Karpas-422 (cell line): ENCODE measurements around the gene RAD51B. TPM values are rescaled to one million over a fixed set of nuclear protein-coding genes. Genes with fewer than 3 reads are reported as not detected.

Source experiments
- DNase-seq: peaks from one replicate; pipeline ENCODE4 v3.0.0-alpha.2; 2015
- H2AFZ ChIP-seq: fragments of 200-600 bp; sonication (generic); 2 replicates; pipeline ENCODE4 v1.6.1; 2014; ENCODE audit warnings: antibody characterized with exemption, low read length, mixed read lengths
- H3K27ac ChIP-seq: fragments of 200-600 bp; sonication (generic); 2 replicates; pipeline ENCODE4 v1.5.1; 2014; ENCODE audit warnings: mild to moderate bottlenecking, low read length, moderate library complexity
- H3K27me3 ChIP-seq: fragments of 200-600 bp; sonication (generic); 2 replicates; pipeline ENCODE4 v1.6.1; 2014; ENCODE audit warnings: low read length, mixed read lengths
- H3K36me3 ChIP-seq: fragments of 200-600 bp; sonication (generic); 2 replicates; pipeline ENCODE4 v1.6.1; 2014; ENCODE audit warnings: low read length, mixed read lengths; ENCODE audit not compliant: insufficient read depth
- H3K4me1 ChIP-seq: fragments of 200-600 bp; sonication (generic); 2 replicates; pipeline ENCODE4 v1.6.1; 2014; ENCODE audit warnings: mild to moderate bottlenecking, low read length, mixed read lengths
- H3K4me2 ChIP-seq: fragments of 200-600 bp; sonication (generic); 2 replicates; pipeline ENCODE4 v1.6.1; 2014; ENCODE audit warnings: low read length, low read depth, mild to moderate bottlenecking; ENCODE audit not compliant: poor library complexity, severe bottlenecking
- H3K4me3 ChIP-seq: fragments of 200-600 bp; sonication (generic); 2 replicates; pipeline ENCODE4 v1.5.1; 2014; ENCODE audit warnings: mild to moderate bottlenecking, antibody characterized with exemption, low read length, mixed read lengths
- H3K79me2 ChIP-seq: fragments of 200-600 bp; sonication (generic); 2 replicates; pipeline ENCODE4 v1.6.1; 2014; ENCODE audit warnings: mild to moderate bottlenecking, low read length, mixed read lengths
- H3K9ac ChIP-seq: fragments of 200-600 bp; sonication (generic); 2 replicates; pipeline ENCODE4 v1.6.0; 2014; ENCODE audit warnings: low read length
- H3K9me2 ChIP-seq: fragments of 200-600 bp; sonication (generic), shearing (Covaris generic); replicated peaks from 2 replicates; pipeline ENCODE4 v1.6.0; 2014; ENCODE audit warnings: mild to moderate bottlenecking, low read length, moderate library complexity; ENCODE audit not compliant: insufficient read depth
- H3K9me3 ChIP-seq: fragments of 300-700, 200-600 bp; sonication (generic); 2 replicates; pipeline ENCODE4 v1.6.1; 2014; ENCODE audit warnings: low read length, mixed read lengths
- H4K20me1 ChIP-seq: fragments of 200-600 bp; sonication (generic); 2 replicates; pipeline ENCODE4 v1.6.1; 2014; ENCODE audit warnings: mild to moderate bottlenecking, antibody characterized with exemption, low read length, low read depth; ENCODE audit not compliant: insufficient read depth
- total RNA-seq: library from RNA; depleted of rRNA; stranded (reverse); fragments of >200 nt; shearing (Covaris generic); gene quantifications from 2 replicates; pipeline ENCODE4 v1.2.3, GENCODE V29; 2014; ENCODE audit warnings: low replicate concordance

The RAD51B gene
- total RNA-seq, 1 experiment from 2014 or later: 107 TPM

DNA sequence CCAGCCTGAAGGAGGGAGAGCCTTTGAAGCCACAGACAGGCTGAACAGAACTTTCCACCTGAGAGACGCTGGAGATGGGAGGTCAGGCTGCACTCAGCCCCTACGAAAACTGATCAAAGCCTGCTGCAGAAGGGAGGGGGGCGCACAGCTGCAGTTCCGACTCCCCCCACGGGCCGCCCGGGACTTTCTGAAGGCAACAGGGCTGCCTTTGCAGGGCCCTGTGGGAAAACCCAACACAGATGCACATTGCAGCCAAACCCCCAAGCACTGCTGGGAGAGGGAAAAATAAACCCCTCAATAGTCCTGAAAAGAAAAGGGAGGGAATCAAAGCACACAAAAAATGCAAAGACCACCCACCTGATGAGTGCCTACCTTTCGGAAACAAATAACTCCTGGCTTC is 682.7 kb downstream of the RAD51B start:
- H3K27ac ChIP-seq: no peak overlapping the region

GRCh38 chr14:68503186-68503825 is 683.7 kb downstream of the RAD51B start:
- H3K9me2 ChIP-seq: no peaks in the 10 kb centered on the region
- peaks cover 6% of the 10 kb centered on the region for H3K4me1 ChIP-seq
- no peaks in the 10 kb centered on the region for H3K9me3 ChIP-seq
- H2AFZ ChIP-seq: no peak overlapping the region
- H3K27me3 ChIP-seq: no peaks in the 10 kb centered on the region
- no peak overlapping the region for H3K4me2 ChIP-seq
- H3K4me3 ChIP-seq: no peak overlapping the region
- H4K20me1 ChIP-seq: peaks cover 20% of the 10 kb centered on the region
- no peak for DNase-seq
- H3K9ac ChIP-seq: no peak overlapping the region
- H3K36me3 ChIP-seq: no peaks in the 10 kb centered on the region
- H3K27ac ChIP-seq: no peak overlapping the region
- no peaks in the 10 kb centered on the region for H3K79me2 ChIP-seq

More for the DNA sequence above, 682.7 kb downstream of the RAD51B start:
- no peak overlapping the region for H3K4me2 ChIP-seq
- no peaks in the 10 kb centered on the region for H3K27me3 ChIP-seq
- H3K36me3 ChIP-seq: no peaks in the 10 kb centered on the region
- no peaks in the 10 kb centered on the region for H3K9me2 ChIP-seq
- no peak for DNase-seq
- no peak overlapping the region for H3K9ac ChIP-seq
- no peak overlapping the region for H2AFZ ChIP-seq
- no peaks in the 10 kb centered on the region for H3K79me2 ChIP-seq
- no peak overlapping the region for H3K4me3 ChIP-seq
- peaks cover 14% of the 10 kb centered on the region for H4K20me1 ChIP-seq
- peaks cover 6% of the 10 kb centered on the region for H3K4me1 ChIP-seq
- H3K9me3 ChIP-seq: no peaks in the 10 kb centered on the region

DNA sequence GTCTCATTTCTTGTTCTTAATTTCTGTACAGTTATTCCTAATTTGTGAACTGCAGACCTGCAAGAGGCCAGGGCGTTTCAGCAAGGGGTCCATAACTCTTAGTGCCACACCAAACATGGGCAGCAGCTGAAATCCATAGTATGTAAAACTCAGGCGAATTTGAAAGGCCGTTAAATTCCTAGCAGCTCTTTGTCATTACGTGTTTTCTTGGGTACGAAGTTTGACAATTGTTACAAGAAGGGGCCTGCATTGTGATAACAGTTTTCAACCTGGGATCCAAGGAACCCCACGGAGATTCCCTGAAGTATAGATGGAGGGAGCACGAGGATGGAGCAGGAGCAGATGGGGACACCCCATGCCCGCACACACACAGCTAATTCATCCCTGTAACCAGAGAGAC is 685.3 kb downstream of the RAD51B start:
- no peaks in the 10 kb centered on the region for H3K9me3 ChIP-seq
- H3K36me3 ChIP-seq: no peaks in the 10 kb centered on the region
- H3K27ac ChIP-seq: no peak overlapping the region
- no peak overlapping the region for H3K4me2 ChIP-seq
- no peak overlapping the region for H3K9ac ChIP-seq
- H3K79me2 ChIP-seq: no peaks in the 10 kb centered on the region
- DNase-seq: no peak
- H3K9me2 ChIP-seq: no peaks in the 10 kb centered on the region
- no peaks in the 10 kb centered on the region for H3K27me3 ChIP-seq
- no peak overlapping the region for H3K4me3 ChIP-seq
- H2AFZ ChIP-seq: no peak overlapping the region
- peaks cover 6% of the 10 kb centered on the region for H3K4me1 ChIP-seq
- H4K20me1 ChIP-seq: peaks cover 20% of the 10 kb centered on the region

- no peaks in the 10 kb centered on the region for H3K9me3 ChIP-seq
- no peak overlapping the region for H3K9ac ChIP-seq
- peaks cover 20% of the 10 kb centered on the region for H4K20me1 ChIP-seq
- no peaks in the 10 kb centered on the region for H3K36me3 ChIP-seq
- H3K27ac ChIP-seq: no peak overlapping the region
- H3K4me1 ChIP-seq: peaks cover 6% of the 10 kb centered on the region
- no peak for DNase-seq
- H3K4me2 ChIP-seq: no peak overlapping the region
- no peaks in the 10 kb centered on the region for H3K9me2 ChIP-seq
- H3K27me3 ChIP-seq: no peaks in the 10 kb centered on the region
- no peaks in the 10 kb centered on the region for H3K79me2 ChIP-seq
- no peak overlapping the region for H2AFZ ChIP-seq
- no peak overlapping the region for H3K4me3 ChIP-seq
Observed at GRCh38 chr14:68506021-68506644, 686.6 kb downstream of the RAD51B start.

DNA sequence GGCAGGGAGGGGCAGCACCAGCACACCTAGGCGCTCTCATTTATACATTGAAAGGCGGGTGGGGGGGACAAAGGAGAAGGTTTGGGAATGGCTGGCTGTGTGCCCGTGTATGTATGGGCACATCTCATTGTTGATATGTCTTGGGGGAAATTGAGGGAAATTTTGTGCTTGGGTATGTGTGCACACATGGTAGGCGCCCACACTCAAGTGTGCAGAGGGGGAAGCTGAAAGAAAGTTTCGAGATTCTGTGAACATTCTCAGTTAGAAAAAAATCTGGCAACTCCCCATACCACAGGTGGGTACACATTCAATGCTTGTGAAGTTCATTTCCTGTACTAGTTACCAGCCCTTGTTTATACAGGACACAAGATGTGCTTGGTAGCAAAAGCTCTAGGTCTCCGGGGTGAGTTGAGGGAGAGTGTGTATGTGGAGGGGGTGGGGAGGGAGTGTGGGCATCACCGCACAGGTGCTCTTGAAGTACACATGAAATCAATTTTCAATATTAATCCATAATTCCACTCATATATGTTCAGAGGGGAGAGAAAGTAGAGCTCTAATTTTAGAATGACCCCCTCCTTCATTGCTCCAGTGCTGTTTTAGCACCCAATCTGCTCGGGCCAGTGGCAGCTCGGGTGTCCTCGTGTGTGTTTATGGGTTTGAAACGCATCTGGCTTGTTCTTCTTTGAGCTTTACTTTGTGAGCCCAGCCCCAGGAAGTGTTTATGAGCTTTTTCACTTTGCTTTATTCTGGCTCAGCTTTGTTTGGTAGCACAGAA is 687.3 kb downstream of the RAD51B start:
- no peak for DNase-seq
- peaks cover 6% of the 10 kb centered on the region for H3K4me1 ChIP-seq
- H3K79me2 ChIP-seq: no peaks in the 10 kb centered on the region
- H3K9me3 ChIP-seq: no peaks in the 10 kb centered on the region
- no peak overlapping the region for H3K4me3 ChIP-seq
- no peak overlapping the region for H3K27ac ChIP-seq
- H3K27me3 ChIP-seq: no peaks in the 10 kb centered on the region
- no peak overlapping the region for H3K4me2 ChIP-seq
- H3K9me2 ChIP-seq: no peaks in the 10 kb centered on the region
- H3K36me3 ChIP-seq: no peaks in the 10 kb centered on the region
- H4K20me1 ChIP-seq: peaks cover 20% of the 10 kb centered on the region
- no peak overlapping the region for H2AFZ ChIP-seq
- H3K9ac ChIP-seq: no peak overlapping the region

GRCh38 chr14:68507544-68508081 is 688.0 kb downstream of the RAD51B start:
- H3K36me3 ChIP-seq: no peaks in the 10 kb centered on the region
- H3K4me2 ChIP-seq: no peak overlapping the region
- no peak overlapping the region for H3K27ac ChIP-seq
- H3K9ac ChIP-seq: no peak overlapping the region
- H2AFZ ChIP-seq: no peak overlapping the region
- DNase-seq: no peak
- peaks cover 6% of the 10 kb centered on the region for H3K4me1 ChIP-seq
- peaks cover 20% of the 10 kb centered on the region for H4K20me1 ChIP-seq
- no peaks in the 10 kb centered on the region for H3K79me2 ChIP-seq
- no peaks in the 10 kb centered on the region for H3K9me2 ChIP-seq
- no peak overlapping the region for H3K4me3 ChIP-seq
- H3K9me3 ChIP-seq: no peaks in the 10 kb centered on the region
- H3K27me3 ChIP-seq: no peaks in the 10 kb centered on the region

DNA sequence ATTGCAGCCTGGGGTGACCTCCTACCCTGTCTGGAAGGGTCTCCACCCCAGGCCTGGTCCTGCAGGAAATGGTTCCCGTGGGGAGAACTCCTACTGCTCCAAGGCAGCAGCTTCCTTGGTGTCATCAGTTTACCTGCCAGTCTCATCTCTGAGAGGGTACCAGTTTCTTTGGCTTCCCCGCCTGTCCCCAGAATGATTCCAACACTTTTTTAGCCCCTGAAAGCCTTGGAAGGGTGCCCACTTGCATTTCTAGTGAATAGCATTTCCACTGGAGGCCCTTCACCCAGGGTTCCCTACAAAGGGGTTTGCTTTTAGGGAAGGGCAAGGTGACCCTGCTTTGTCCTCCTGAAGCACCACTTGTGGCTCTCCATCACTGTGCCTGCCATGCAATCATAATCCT is 689.0 kb downstream of the RAD51B start:
- H3K27me3 ChIP-seq: no peaks in the 10 kb centered on the region
- no peak overlapping the region for H2AFZ ChIP-seq
- no peak overlapping the region for H3K4me2 ChIP-seq
- H3K4me1 ChIP-seq: peaks cover 6% of the 10 kb centered on the region
- H3K9me3 ChIP-seq: no peaks in the 10 kb centered on the region
- H3K9ac ChIP-seq: no peak overlapping the region
- H3K36me3 ChIP-seq: no peaks in the 10 kb centered on the region
- no peak overlapping the region for H3K4me3 ChIP-seq
- H3K27ac ChIP-seq: no peak overlapping the region
- H3K9me2 ChIP-seq: no peaks in the 10 kb centered on the region
- no peak for DNase-seq
- H3K79me2 ChIP-seq: no peaks in the 10 kb centered on the region
- H4K20me1 ChIP-seq: peaks cover 20% of the 10 kb centered on the region
